GM12878 (cell line): ENCODE measurements around the gene CCDC149. TPM values are rescaled to one million over a fixed set of nuclear protein-coding genes. Genes with fewer than 3 reads are reported as not detected.

Experiments used
- ATAC-seq: fragments of 200-7000 bp; cut with Tn5 transposase; 3 replicates; pipeline ENCODE4 v1.9.1; 2020; ENCODE audit warnings: mild to moderate bottlenecking, moderate library complexity
- BruUV-seq: library from RNA; stranded (reverse); fragments of 400-500 nt; replicated peaks from 2 replicates; lab custom pipeline; 2021; lab: Mats Ljungman, UMichigan
- CTCF ChIA-PET: fragments of 300-600 bp; sonication (Branson Sonifier 250); formaldehyde crosslinking; extraction: SDS; loops from one replicate; lab custom pipeline; 2021; ENCODE audit warnings: inconsistent platforms; lab: Yijun Ruan, JAX
- POLR2A ChIA-PET: fragments of 350-600 bp; formaldehyde crosslinking; extraction: SDS; loops from one replicate; lab custom pipeline; 2021; ENCODE audit warnings: inconsistent platforms; lab: Charles Lee
- RAD21 ChIA-PET: fragments of 300-600 bp; sonication (Branson Sonifier 250); formaldehyde crosslinking; loops from one replicate; lab custom pipeline; 2023; ENCODE audit warnings: antibody characterized with exemption; ENCODE audit not compliant: unreplicated experiment; lab: Charles Lee
- SMC1A ChIA-PET: fragments of 300-600 bp; sonication (Branson Sonifier 250); formaldehyde crosslinking; loops from one replicate; lab custom pipeline; 2023; ENCODE audit not compliant: unreplicated experiment, uncharacterized antibody; lab: Charles Lee
- DNase-seq: peaks from one replicate; pipeline ENCODE4 v3.0.0-alpha.2; 2011; ENCODE audit warnings: low read depth, low spot score
- FAIRE-seq: peaks from 3 replicates; lab custom pipeline; 2011; peaks lifted over from hg19 to GRCh38; lab: Jason Lieb, UNC
- H2AFZ ChIP-seq: 2 replicates; pipeline ENCODE4 v1.6.0; 2011; ENCODE audit warnings: low read depth, low read length, control low read depth; ENCODE audit not compliant: control insufficient read depth
- H3K27ac ChIP-seq: 2 replicates; pipeline ENCODE4 v1.5.1; 2011; ENCODE audit warnings: control low read depth; ENCODE audit not compliant: control insufficient read depth, insufficient read depth
- H3K27me3 ChIP-seq, 2 experiments: replicated peaks in 1 of 2; 2 replicates each; pipeline versions ENCODE4 v1.6.0 to v1.6.1; 2011; ENCODE audit warnings: low read length in 1 of 2; ENCODE audit not compliant: control insufficient read depth in 2 of 2, insufficient read depth in 2 of 2
- H3K36me3 ChIP-seq, 2 experiments: 2 replicates each; pipeline ENCODE4 v1.5.1; 2011; ENCODE audit warnings: low read length in 1 of 2; ENCODE audit not compliant: control insufficient read depth in 2 of 2, insufficient read depth in 2 of 2
- H3K4me1 ChIP-seq: 2 replicates; pipeline ENCODE4 v1.6.1; 2011; ENCODE audit warnings: mild to moderate bottlenecking, low read length, moderate library complexity, mixed read lengths; ENCODE audit not compliant: control insufficient read depth, insufficient read depth
- H3K4me2 ChIP-seq: 2 replicates; pipeline ENCODE4 v1.6.0; 2011; ENCODE audit warnings: control low read depth; ENCODE audit not compliant: control insufficient read depth, insufficient read depth
- H3K4me3 ChIP-seq: fragments of 200-600 bp; sonication (generic); 2 replicates; pipeline ENCODE4 v1.5.1; 2016
- H3K79me2 ChIP-seq: 2 replicates; pipeline ENCODE4 v1.6.0; 2011; ENCODE audit warnings: low read length; ENCODE audit not compliant: control insufficient read depth, insufficient read depth
- H3K9ac ChIP-seq: 2 replicates; pipeline ENCODE4 v1.8.0; 2011; ENCODE audit warnings: low read length, control low read depth, mixed read lengths; ENCODE audit not compliant: control insufficient read depth, insufficient read depth
- H3K9me3 ChIP-seq: replicated peaks from 3 replicates; pipeline ENCODE4 v1.5.1; 2011; ENCODE audit warnings: mild to moderate bottlenecking, low read length; ENCODE audit not compliant: control insufficient read depth, insufficient read depth
- H4K20me1 ChIP-seq: 2 replicates; pipeline ENCODE4 v1.6.0; 2011; ENCODE audit not compliant: control insufficient read depth, insufficient read depth
- CBX3 ChIP-seq: fragments of 200-600 bp; sonication (generic); IDR thresholded peaks from 2 replicates; pipeline ENCODE4 v1.6.1; 2016; ENCODE audit warnings: low read depth, borderline replicate concordance
- CREM ChIP-seq: IDR thresholded peaks from 2 replicates; pipeline ENCODE4 v1.6.1; 2014; ENCODE audit warnings: antibody characterized with exemption, low read depth
- FOXM1 ChIP-seq: IDR thresholded peaks from 2 replicates; pipeline ENCODE4 v1.6.1; 2012; ENCODE audit warnings: low read depth, mild to moderate bottlenecking, inconsistent platforms, low read length, moderate library complexity
- GABPA ChIP-seq: IDR thresholded peaks from 2 replicates; pipeline ENCODE4 v1.6.1; 2014; ENCODE audit warnings: antibody characterized with exemption, low read depth, mild to moderate bottlenecking, inconsistent platforms
- NR2C2 ChIP-seq: IDR thresholded peaks from 2 replicates; pipeline ENCODE4 v1.6.1; 2011; ENCODE audit warnings: borderline replicate concordance, low read depth; ENCODE audit not compliant: control insufficient read depth, insufficient read length
- WGBS: methylation state at CpG from one replicate; pipeline ENCODE4 v1.1.6; 2016; ENCODE audit warnings: low lambda C conversion rate; ENCODE audit not compliant: insufficient replicate concordance, insufficient coverage; ENCODE audit errors: missing lambda C conversion rate; 5-methylcytosine and 5-hydroxymethylcytosine counted together
- in situ Hi-C: fragments of 300-500 bp; cut with MboI; formaldehyde crosslinking; loops from 9 replicates; pipeline ENCODE4 v1.14.3; 2018; ENCODE audit warnings: mixed read lengths
- intact Hi-C: fragments of 100-400 bp; cut with micrococcal nuclease; formaldehyde crosslinking; loops from one replicate; pipeline ENCODE4 v1.14.2; 2022; ENCODE audit not compliant: unreplicated experiment
- polyA plus RNA-seq, 11 experiments: library from polyadenylated mRNA; depleted of rRNA in 4 of 11; unstranded in 6 of 11; stranded (reverse) in 5 of 11; fragments of >200 nt; fragmentation: Nextera tagmentation in 4 of 11; fragmentation: Illumina TruSeq in 1 of 11; extraction: Ambion mirVana in 4 of 11; extraction: Trizol in 1 of 11; gene quantifications; 1 replicate in 1 of 11; 2 replicates in 10 of 11; pipeline versions ENCODE4 v1.2.1 to v1.2.3, GENCODE V29; 2011 to 2016; ENCODE audit warnings: inconsistent platforms in 2 of 11, missing spikeins in 2 of 11, low read depth in 1 of 11
- total RNA-seq, 4 experiments: library from RNA; depleted of rRNA in 3 of 4; stranded (reverse); fragments of >200 nt in 3 of 4; fragmentation: Illumina TruSeq in 1 of 4; extraction: Trizol in 1 of 4; gene quantifications; 2 replicates each; pipeline versions ENCODE4 v1.2.1 to v1.2.3, GENCODE V29; 2013 to 2021
- TF ChIP-seq, protein P1 (sequence below): fragments of 150-350 bp; IDR thresholded peaks from 2 replicates; pipeline ENCODE4 v1.6.1; 2014; ENCODE audit warnings: mild to moderate bottlenecking, low read depth, low read length
- TF ChIP-seq, protein P2 (sequence below): IDR thresholded peaks from 2 replicates; pipeline ENCODE4 v1.6.1; 2011; ENCODE audit warnings: borderline replicate concordance, low read depth, mild to moderate bottlenecking, moderate library complexity, mixed read lengths, low read length; ENCODE audit not compliant: insufficient read depth; ENCODE audit errors: extremely low read length
- TF ChIP-seq, protein P3 (sequence below): fragments of 450-650 bp; IDR thresholded peaks from 2 replicates; pipeline ENCODE4 v1.6.1; 2017; ENCODE audit warnings: low read depth, mild to moderate bottlenecking, moderate library complexity
- TF ChIP-seq, protein P4 (sequence below): fragments of 450-650 bp; formaldehyde crosslinking; IDR thresholded peaks from 2 replicates; pipeline ENCODE4 v1.4.0; 2022; ENCODE audit warnings: mild to moderate bottlenecking, moderate library complexity

The CCDC149 gene
- total and polyA plus RNA-seq, 10 of the 15 experiments (the other 5 are each of a cell fraction or from before 2014, with no cell fraction given), result 0.03 to 0.04 (median 0.04) TPM; not detected in 7

DNA sequence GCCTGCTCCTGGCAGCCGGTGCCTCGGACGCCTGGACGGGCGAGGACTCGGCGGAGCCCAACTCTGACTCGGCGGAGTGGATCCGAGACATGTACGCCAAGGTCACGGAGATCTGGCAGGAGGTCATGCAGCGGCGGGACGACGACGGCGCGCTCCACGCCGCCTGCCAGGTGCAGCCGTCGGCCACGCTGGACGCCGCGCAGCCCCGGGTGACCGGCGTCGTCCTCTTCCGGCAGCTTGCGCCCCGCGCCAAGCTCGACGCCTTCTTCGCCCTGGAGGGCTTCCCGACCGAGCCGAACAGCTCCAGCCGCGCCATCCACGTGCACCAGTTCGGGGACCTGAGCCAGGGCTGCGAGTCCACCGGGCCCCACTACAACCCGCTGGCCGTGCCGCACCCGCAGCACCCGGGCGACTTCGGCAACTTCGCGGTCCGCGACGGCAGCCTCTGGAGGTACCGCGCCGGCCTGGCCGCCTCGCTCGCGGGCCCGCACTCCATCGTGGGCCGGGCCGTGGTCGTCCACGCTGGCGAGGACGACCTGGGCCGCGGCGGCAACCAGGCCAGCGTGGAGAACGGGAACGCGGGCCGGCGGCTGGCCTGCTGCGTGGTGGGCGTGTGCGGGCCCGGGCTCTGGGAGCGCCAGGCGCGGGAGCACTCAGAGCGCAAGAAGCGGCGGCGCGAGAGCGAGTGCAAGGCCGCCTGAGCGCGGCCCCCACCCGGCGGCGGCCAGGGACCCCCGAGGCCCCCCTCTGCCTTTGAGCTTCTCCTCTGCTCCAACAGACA lies 113.1 kb downstream of the CCDC149 start:
- Histone ChIP-seq H3K79me2 (no peaks in the 10 kb centered on the region), H3K4me2 (no peak overlapping the region), H4K20me1 (no peaks in the 10 kb centered on the region), H3K4me3 (no peak overlapping the region), H3K27me3 (peaks cover 0 to 2% of the 10 kb centered on the region in 2 experiments; a peak in 1 of 4 replicates), H3K9me3 (no peaks in the 10 kb centered on the region; the same call in 2 of the 3 replicates), H3K36me3 (no peaks in the 10 kb centered on the region), H2AFZ (no peak overlapping the region), H3K4me1 (no peaks in the 10 kb centered on the region), H3K9ac (no peak overlapping the region), H3K27ac (no peak overlapping the region)
- SMC1A ChIA-PET, result no interaction called here
- in situ Hi-C loops, result no loop called here
- RAD21 ChIA-PET, result no interaction called here
- POLR2A ChIA-PET, result no interaction called here
- intact Hi-C loops, result no loop called here
- no peak for DNase-seq
- no peak for ATAC-seq
- no TSS peak for BruUV-seq
- TF ChIP-seq, protein P1, sequence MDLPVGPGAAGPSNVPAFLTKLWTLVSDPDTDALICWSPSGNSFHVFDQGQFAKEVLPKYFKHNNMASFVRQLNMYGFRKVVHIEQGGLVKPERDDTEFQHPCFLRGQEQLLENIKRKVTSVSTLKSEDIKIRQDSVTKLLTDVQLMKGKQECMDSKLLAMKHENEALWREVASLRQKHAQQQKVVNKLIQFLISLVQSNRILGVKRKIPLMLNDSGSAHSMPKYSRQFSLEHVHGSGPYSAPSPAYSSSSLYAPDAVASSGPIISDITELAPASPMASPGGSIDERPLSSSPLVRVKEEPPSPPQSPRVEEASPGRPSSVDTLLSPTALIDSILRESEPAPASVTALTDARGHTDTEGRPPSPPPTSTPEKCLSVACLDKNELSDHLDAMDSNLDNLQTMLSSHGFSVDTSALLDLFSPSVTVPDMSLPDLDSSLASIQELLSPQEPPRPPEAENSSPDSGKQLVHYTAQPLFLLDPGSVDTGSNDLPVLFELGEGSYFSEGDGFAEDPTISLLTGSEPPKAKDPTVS, result no peak
- TF ChIP-seq FOXM1 (no peak), CBX3 (no peak), GABPA (no peak), NR2C2 (no peak), CREM (no peak)
- TF ChIP-seq, protein P2, sequence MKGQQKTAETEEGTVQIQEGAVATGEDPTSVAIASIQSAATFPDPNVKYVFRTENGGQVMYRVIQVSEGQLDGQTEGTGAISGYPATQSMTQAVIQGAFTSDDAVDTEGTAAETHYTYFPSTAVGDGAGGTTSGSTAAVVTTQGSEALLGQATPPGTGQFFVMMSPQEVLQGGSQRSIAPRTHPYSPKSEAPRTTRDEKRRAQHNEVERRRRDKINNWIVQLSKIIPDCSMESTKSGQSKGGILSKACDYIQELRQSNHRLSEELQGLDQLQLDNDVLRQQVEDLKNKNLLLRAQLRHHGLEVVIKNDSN, result no peak
- TF ChIP-seq, protein P3, sequence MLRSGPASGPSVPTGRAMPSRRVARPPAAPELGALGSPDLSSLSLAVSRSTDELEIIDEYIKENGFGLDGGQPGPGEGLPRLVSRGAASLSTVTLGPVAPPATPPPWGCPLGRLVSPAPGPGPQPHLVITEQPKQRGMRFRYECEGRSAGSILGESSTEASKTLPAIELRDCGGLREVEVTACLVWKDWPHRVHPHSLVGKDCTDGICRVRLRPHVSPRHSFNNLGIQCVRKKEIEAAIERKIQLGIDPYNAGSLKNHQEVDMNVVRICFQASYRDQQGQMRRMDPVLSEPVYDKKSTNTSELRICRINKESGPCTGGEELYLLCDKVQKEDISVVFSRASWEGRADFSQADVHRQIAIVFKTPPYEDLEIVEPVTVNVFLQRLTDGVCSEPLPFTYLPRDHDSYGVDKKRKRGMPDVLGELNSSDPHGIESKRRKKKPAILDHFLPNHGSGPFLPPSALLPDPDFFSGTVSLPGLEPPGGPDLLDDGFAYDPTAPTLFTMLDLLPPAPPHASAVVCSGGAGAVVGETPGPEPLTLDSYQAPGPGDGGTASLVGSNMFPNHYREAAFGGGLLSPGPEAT, result no peak
- TF ChIP-seq, protein P4, sequence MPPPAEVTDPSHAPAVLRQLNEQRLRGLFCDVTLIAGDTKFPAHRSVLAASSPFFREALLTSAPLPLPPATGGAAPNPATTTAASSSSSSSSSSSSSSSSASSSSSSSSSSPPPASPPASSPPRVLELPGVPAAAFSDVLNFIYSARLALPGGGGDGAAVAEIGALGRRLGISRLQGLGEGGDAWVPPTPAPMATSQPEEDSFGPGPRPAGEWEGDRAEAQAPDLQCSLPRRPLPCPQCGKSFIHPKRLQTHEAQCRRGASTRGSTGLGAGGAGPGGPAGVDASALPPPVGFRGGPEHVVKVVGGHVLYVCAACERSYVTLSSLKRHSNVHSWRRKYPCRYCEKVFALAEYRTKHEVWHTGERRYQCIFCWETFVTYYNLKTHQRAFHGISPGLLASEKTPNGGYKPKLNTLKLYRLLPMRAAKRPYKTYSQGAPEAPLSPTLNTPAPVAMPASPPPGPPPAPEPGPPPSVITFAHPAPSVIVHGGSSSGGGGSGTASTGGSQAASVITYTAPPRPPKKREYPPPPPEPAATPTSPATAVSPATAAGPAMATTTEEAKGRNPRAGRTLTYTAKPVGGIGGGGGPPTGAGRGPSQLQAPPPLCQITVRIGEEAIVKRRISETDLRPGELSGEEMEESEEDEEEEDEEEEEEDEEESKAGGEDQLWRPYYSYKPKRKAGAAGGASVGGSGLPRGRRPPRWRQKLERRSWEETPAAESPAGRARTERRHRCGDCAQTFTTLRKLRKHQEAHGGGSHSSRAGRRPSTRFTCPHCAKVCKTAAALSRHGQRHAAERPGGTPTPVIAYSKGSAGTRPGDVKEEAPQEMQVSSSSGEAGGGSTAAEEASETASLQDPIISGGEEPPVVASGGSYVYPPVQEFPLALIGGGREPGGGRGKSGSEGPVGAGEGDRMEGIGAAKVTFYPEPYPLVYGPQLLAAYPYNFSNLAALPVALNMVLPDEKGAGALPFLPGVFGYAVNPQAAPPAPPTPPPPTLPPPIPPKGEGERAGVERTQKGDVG (CRISPR knock-in tag), result no peak
- 57% methylated on average over 63 of the region's 103 CpGs for WGBS
- no peak for FAIRE-seq
- CTCF ChIA-PET, result no interaction called here
